HUES48 (cell line): ENCODE measurements around the gene OFD1.
A peak's percentile ranks its signal among the peaks of the same experiment; 100 is the strongest.

Experiments
- H3K27ac ChIP-seq: one replicate; pipeline ENCODE4 v1.7.0; 2013; ENCODE audit warnings: low read depth, low read length, inconsistent platforms
- H3K27me3 ChIP-seq: 2 replicates; pipeline ENCODE4 v1.6.1; 2013; ENCODE audit warnings: mild to moderate bottlenecking, low read length; ENCODE audit not compliant: control insufficient read depth, insufficient read depth
- H3K36me3 ChIP-seq: 2 replicates; pipeline ENCODE4 v1.6.1; 2013; ENCODE audit warnings: low read length; ENCODE audit not compliant: control insufficient read depth, insufficient read depth
- H3K4me1 ChIP-seq: 2 replicates; pipeline ENCODE4 v1.6.1; 2013; ENCODE audit warnings: mild to moderate bottlenecking, low read length; ENCODE audit not compliant: control insufficient read depth, insufficient read depth
- H3K4me3 ChIP-seq: 2 replicates; pipeline ENCODE4 v1.5.1; 2013; ENCODE audit warnings: mild to moderate bottlenecking, low read depth, low read length
- H3K9ac ChIP-seq: 2 replicates; pipeline ENCODE4 v1.6.1; 2013; ENCODE audit warnings: mild to moderate bottlenecking, low read depth, low read length, moderate library complexity
- H3K9me3 ChIP-seq: 2 replicates; pipeline ENCODE4 v1.6.1; 2013; ENCODE audit warnings: low read length; ENCODE audit not compliant: control insufficient read depth, insufficient read depth

Gene OFD1

DNA sequence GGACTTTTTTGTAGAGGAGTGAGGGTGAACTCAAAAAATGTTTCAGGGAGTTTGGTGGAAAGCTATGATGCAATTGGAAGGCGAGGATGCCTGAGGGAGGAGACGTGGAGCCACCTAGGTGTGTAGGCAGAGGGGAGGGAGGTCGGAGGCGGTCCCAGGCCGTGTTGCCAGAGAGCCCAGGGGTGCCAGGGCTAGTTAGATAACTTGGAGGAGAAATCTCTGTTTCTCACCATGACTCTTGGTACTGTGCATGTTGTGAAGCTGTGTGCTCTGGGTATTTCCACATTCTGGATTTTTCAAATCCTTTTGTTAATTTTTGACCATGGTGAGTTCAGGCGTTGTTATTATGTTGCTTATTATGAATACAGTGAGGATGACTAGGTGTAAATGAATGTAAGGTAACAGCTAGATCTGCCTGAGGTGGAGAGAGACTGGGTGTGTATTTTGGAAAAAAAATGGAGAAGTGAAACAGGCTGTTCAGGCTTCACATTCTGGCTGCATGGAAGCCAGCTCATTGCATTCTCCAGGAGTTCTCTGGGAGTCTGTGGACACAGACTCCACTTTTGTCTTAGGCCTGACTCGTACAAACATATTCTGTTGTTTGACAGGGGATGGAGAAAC lies 41.1 kb upstream of the OFD1 start:
- Histone ChIP-seq H3K36me3 (peaks cover 5% of the 10 kb centered on the region; the same call in 1 of the 2 replicates), H3K27ac (no peak overlapping the region), H3K9ac (no peak overlapping the region), H3K4me1 (peaks cover 47% of the 10 kb centered on the region), H3K27me3 (peaks cover 2% of the 10 kb centered on the region), H3K4me3 (peak overlapping the region; percentile 12; the same call in 1 of the 2 replicates), H3K9me3 (no peaks in the 10 kb centered on the region)

DNA sequence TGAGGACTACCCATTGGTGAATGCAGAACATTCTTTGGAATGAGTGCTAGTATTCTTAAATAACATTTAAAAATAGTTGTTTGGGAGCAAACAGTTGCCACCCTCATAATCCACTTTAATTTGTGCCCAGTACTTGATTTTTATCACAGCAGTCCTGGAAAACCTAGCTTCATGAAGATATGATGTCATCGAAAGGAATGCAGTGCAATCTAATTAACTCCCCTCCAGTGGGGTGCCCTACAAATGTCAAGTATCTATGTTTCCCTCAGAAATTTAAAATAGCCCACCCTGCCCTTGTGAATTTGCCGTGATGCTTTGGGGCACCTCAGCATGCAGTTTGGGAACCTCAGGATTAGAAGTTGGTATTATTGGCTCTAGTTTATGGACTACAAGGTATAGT lies 40.2 kb upstream of the OFD1 start:
- Histone ChIP-seq H3K27ac (no peak overlapping the region), H3K9me3 (no peaks in the 10 kb centered on the region), H3K4me1 (peaks cover 53% of the 10 kb centered on the region), H3K36me3 (peaks cover 5% of the 10 kb centered on the region; the same call in 1 of the 2 replicates), H3K9ac (no peak overlapping the region), H3K4me3 (no peak overlapping the region), H3K27me3 (no peaks in the 10 kb centered on the region)

DNA sequence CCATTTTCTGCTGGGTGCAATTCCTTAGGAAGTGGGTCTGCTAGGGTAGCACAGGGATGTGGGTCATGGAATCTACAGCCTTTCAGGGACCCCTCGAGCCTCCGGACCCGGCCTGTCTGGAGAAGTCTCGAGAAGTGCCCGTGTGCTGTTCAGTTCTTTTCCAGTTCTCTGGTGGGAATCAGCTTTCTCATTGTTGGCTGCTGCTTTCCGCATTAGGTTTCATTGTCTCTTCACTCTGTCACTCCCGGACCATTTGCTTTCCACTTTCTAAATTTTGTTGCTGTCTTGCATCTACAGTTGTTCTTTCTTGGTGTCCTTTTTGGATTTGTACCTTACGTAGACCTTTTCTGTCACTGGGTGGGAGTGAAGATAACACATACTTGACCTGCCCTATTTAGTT lies 39.6 kb upstream of the OFD1 start:
- H3K4me1 ChIP-seq: peaks cover 53% of the 10 kb centered on the region
- no peaks in the 10 kb centered on the region for H3K27me3 ChIP-seq
- H3K27ac ChIP-seq: no peak overlapping the region
- peaks cover 5% of the 10 kb centered on the region; the same call in 1 of the 2 replicates for H3K36me3 ChIP-seq
- H3K4me3 ChIP-seq: no peak overlapping the region
- no peak overlapping the region for H3K9ac ChIP-seq
- no peaks in the 10 kb centered on the region for H3K9me3 ChIP-seq

DNA sequence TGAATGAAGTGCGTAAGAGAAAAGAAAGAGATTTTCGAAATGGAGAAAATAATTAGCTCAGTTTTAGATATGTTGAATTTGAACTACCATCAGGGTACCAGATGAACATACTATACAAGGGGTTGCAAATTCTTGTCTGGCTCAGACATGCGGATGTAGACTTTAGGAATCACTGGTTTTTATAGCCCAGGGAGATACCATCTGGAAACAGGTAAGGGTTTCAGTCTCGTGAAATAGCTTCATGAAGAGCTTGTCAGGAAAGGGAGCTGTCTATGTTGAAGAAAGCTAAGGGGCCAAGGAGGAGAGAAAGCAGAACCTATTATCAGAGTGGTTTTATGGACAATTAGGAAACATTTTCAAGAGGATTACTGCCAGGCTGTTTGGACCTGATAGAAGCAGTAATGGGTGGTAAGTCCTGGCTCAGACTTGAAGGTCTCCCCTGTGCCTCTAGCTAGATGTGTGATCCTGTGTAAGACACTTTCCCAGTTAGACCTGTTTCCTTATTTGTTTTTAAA lies 38.9 kb upstream of the OFD1 start:
- Histone ChIP-seq H3K27me3 (no peaks in the 10 kb centered on the region), H3K4me1 (peaks cover 46% of the 10 kb centered on the region), H3K4me3 (no peak overlapping the region), H3K27ac (no peak overlapping the region), H3K9ac (no peak overlapping the region), H3K36me3 (peaks cover 5% of the 10 kb centered on the region; the same call in 1 of the 2 replicates), H3K9me3 (no peaks in the 10 kb centered on the region)

DNA sequence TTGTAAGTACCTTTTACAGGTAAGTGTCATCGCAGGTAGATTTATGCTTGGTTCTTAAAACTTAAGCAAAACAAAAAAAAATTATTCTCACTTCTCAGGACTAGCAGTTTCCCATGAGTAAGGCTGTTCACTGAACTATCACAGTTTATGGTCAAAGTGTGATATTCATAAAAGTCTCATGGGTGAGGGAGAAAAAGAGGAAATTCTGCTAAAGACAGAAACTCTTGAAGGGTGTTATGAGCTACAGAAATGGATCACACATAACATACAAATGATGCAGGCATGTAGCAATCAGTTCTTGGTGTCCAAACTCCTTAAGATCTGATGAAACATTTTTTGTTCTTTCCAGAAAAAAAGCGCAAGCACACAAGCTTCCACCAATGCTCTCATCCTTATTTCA lies 37.1 kb upstream of the OFD1 start:
- peaks cover 52% of the 10 kb centered on the region for H3K4me1 ChIP-seq
- no peak overlapping the region for H3K9ac ChIP-seq
- H3K27me3 ChIP-seq: no peaks in the 10 kb centered on the region
- no peak overlapping the region for H3K27ac ChIP-seq
- H3K4me3 ChIP-seq: no peak overlapping the region
- peaks cover 5% of the 10 kb centered on the region; the same call in 1 of the 2 replicates for H3K36me3 ChIP-seq
- H3K9me3 ChIP-seq: no peaks in the 10 kb centered on the region

DNA sequence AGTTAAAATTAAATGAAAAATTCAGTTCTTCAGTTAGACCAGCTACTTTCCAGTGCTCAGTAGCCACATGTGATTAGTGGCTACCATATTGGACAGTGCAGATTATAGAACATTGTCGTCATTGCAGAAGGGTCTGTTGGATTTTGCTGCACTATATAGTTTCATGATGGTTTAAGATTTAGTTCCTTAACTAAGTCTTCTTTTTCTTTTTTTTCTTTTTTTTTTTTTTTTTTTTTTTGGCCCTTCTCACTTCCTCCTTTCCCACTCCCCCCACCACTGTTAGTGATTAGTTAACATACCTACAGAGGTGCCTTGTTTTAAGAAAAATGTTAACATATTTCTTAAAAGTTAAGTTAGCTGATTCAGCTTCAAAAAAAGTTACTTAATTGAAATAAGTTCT lies 36.6 kb upstream of the OFD1 start:
- no peaks in the 10 kb centered on the region for H3K9me3 ChIP-seq
- H3K36me3 ChIP-seq: peaks cover 5% of the 10 kb centered on the region; the same call in 1 of the 2 replicates
- no peaks in the 10 kb centered on the region for H3K27me3 ChIP-seq
- H3K4me1 ChIP-seq: peaks cover 48% of the 10 kb centered on the region
- H3K4me3 ChIP-seq: no peak overlapping the region
- no peak overlapping the region for H3K9ac ChIP-seq
- no peak overlapping the region for H3K27ac ChIP-seq

DNA sequence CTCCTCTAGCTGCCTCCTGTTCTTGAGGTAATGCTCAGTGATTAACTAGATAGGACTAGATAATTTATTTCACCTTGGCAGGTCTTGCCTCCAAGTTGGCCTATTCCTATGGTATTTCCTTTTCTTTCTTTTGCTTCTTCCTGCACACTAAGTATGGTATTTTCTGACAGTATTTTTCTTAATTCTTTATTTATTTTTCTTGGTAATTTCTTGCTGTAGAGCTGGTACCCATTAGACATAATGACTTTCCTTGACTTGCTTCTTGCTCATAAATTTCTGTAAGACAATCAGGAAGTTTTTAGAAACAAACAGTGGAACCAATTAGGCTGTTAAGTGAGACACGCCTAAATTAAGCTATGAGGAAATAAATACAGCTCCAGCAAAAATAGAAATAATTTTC lies 36.1 kb upstream of the OFD1 start:
- no peak overlapping the region for H3K4me3 ChIP-seq
- no peak overlapping the region for H3K27ac ChIP-seq
- peaks cover 44% of the 10 kb centered on the region for H3K4me1 ChIP-seq
- no peaks in the 10 kb centered on the region for H3K9me3 ChIP-seq
- H3K36me3 ChIP-seq: peaks cover 5% of the 10 kb centered on the region; the same call in 1 of the 2 replicates
- no peak overlapping the region for H3K9ac ChIP-seq
- no peaks in the 10 kb centered on the region for H3K27me3 ChIP-seq

DNA sequence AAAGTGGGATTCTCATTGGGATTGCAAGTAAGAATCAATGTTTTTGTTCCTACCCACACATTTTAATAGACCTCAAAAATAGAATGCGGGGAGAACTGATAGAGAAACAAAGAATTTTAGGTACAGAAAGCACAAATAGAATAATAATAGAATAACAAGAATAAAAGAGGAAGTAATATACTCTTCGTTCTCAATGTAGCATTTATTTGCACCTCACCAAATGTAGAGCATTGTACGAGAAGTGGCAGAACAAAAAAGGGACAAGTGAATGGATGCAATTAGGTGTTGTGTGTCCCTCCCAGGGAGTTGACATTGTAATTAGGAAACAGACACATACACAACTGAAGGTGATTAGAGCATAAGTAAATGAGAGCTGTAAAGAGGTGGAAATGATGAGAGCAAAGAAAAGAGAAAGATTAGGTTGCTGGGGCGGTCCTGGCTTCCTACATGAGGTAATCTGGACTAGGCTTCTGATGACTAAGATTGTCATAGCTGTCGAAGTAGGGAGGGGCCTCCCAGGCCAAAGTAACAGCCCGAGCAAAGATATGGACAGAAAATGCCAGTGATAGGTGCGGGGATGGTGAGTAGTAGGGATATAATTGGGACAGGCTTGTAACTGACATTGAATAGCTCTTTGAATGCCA lies 35.2 kb upstream of the OFD1 start:
- Histone ChIP-seq H3K36me3 (peaks cover 14% of the 10 kb centered on the region), H3K9ac (no peak overlapping the region), H3K4me1 (peaks cover 35% of the 10 kb centered on the region), H3K27me3 (no peaks in the 10 kb centered on the region), H3K4me3 (no peak overlapping the region), H3K9me3 (no peaks in the 10 kb centered on the region), H3K27ac (no peak overlapping the region)

DNA sequence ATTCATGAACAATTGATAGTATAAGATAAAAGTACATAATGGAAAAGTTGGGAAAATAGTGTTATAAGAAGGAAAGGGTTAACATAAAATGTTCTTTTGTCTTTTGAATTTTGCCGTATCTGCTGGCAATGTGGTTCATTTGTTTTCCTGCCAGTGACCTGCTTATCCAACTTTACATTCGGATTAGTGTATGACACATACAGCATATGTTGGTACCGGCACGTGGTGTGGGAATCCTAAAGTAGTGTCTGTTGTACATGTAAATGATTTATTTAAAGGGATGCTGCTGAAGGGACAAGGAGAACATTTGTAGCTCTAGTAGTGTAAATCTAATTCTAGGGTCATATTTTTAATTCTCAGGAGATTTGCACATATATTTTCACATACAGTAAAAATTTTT lies 34.2 kb upstream of the OFD1 start:
- H3K9ac ChIP-seq: no peak overlapping the region
- H3K27me3 ChIP-seq: no peaks in the 10 kb centered on the region
- no peaks in the 10 kb centered on the region for H3K9me3 ChIP-seq
- peaks cover 27% of the 10 kb centered on the region for H3K4me1 ChIP-seq
- H3K27ac ChIP-seq: no peak overlapping the region
- no peak overlapping the region for H3K4me3 ChIP-seq
- peaks cover 15% of the 10 kb centered on the region for H3K36me3 ChIP-seq

DNA sequence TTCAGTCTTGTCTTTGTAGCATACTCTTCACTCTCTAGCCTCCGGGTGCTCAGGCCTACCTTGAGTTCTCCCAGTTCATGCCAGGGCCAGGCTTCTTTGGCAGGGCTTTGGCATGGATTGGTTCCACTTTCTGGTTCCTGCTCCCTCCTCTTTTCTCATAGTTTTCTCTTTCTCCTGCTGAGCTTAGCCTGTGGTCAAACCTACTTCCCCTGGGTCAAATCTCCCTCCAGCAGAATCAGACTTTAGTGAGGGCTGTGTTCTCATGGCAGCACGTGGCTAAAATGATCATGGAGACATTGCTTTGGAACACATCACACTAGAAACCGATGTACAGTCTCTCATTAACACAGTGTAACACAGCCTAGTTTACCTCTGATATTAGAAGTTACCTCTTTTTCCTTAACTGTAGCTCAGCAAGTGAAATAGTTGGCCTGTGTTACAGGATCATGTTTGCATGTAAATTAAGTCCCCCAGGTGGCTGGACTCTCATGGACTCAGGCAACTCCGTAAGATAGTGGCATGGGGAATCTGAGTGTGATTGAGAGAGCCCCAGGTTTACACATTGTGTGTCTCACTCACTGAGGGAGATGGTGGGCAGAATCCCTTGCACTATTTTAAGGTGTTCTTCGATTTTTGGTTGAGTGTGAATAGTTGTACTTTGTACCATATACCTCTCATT lies 32.3 kb upstream of the OFD1 start:
- no peak overlapping the region for H3K9ac ChIP-seq
- no peaks in the 10 kb centered on the region for H3K9me3 ChIP-seq
- no peak overlapping the region for H3K27ac ChIP-seq
- H3K4me1 ChIP-seq: peaks cover 27% of the 10 kb centered on the region
- H3K4me3 ChIP-seq: no peak overlapping the region
- H3K27me3 ChIP-seq: no peaks in the 10 kb centered on the region
- H3K36me3 ChIP-seq: peaks cover 23% of the 10 kb centered on the region

DNA sequence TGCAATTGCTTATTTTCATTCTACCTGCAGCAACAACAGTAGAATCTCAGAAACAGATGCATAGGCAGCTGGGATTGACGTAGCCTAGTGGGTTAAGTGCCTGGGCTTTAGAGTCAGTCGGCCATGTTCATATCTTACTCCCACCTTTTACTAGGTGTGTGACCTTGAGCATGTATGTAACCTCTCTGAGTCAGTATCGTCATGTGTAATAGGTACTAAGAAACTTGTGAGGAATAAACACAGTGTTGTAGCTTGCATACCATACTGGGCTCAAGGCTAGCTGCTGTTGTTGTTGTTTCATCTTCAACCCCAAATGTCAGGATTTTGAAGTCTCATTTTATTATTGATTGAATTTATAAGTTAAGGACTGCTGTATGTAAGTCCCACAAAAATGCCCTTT lies 31.4 kb upstream of the OFD1 start:
- H3K4me3 ChIP-seq: no peak overlapping the region
- H3K4me1 ChIP-seq: peaks cover 21% of the 10 kb centered on the region
- H3K27ac ChIP-seq: no peak overlapping the region
- H3K9ac ChIP-seq: no peak overlapping the region
- H3K36me3 ChIP-seq: peaks cover 24% of the 10 kb centered on the region
- H3K27me3 ChIP-seq: no peaks in the 10 kb centered on the region
- no peaks in the 10 kb centered on the region for H3K9me3 ChIP-seq
